Liver (tissue), 3 donors: ENCODE measurements around the gene SCUBE1.

Experiments
- ATF3 ChIP-seq: IDR thresholded peaks from 2 replicates; pipeline ENCODE4 v1.6.1; 2016; ENCODE audit warnings: antibody characterized with exemption
- CTCF ChIP-seq: fragments of 150-350 bp; IDR thresholded peaks from 2 replicates; pipeline ENCODE4 v1.5.1; 2017; ENCODE audit warnings: improper control_type of control experiment, low read depth, low read length; ENCODE audit not compliant: missing input control
- EGR1 ChIP-seq, 2 donors: IDR thresholded peaks; 2 replicates each; pipeline ENCODE4 v1.6.1; 2016 to 2018; ENCODE audit warnings: antibody characterized with exemption in 2 of 2, low read depth in 2 of 2
- FOXA1 ChIP-seq: IDR thresholded peaks from 2 replicates; pipeline ENCODE4 v1.6.1; 2016; ENCODE audit warnings: antibody characterized with exemption
- HNF4G ChIP-seq: IDR thresholded peaks from 2 replicates; pipeline ENCODE4 v1.6.1; 2016; ENCODE audit warnings: antibody characterized with exemption
- JUND ChIP-seq, 2 donors: IDR thresholded peaks; 2 replicates each; pipeline ENCODE4 v1.6.1; 2016; ENCODE audit warnings: antibody characterized with exemption in 2 of 2
- MAX ChIP-seq: IDR thresholded peaks from 2 replicates; pipeline ENCODE4 v1.6.1; 2016; ENCODE audit warnings: antibody characterized with exemption
- REST ChIP-seq: IDR thresholded peaks from 2 replicates; pipeline ENCODE4 v1.6.1; 2016; ENCODE audit warnings: antibody characterized with exemption, mild to moderate bottlenecking
- SP1 ChIP-seq: IDR thresholded peaks from 2 replicates; pipeline ENCODE4 v1.6.1; 2018; ENCODE audit warnings: antibody characterized with exemption, mild to moderate bottlenecking
- YY1 ChIP-seq: IDR thresholded peaks from 2 replicates; pipeline ENCODE4 v1.6.1; 2016; ENCODE audit warnings: antibody characterized with exemption, mild to moderate bottlenecking
- ZBTB33 ChIP-seq: IDR thresholded peaks from 2 replicates; pipeline ENCODE4 v1.6.1; 2016; ENCODE audit warnings: antibody characterized with exemption
- donor health status: healthy.
- donor health status: healthy.

GRCh38 chr22:43205748-43206508 is 137.2 kb downstream of the SCUBE1 start:
- TF ChIP-seq ZBTB33 (no peak), REST (no peak), MAX (no peak), CTCF (no peak), JUND (IDR thresholded peaks at IDR 0.05) (no peak), EGR1 (IDR thresholded peaks at IDR 0.05; ENCODE audit: low read depth in 2 of 2) (no peak), SP1 (no peak), YY1 (no peak), FOXA1 (no peak), HNF4G (no peak), ATF3 (no peak)
